Measurements from ENCODE around the gene MIPEP. TPM values are rescaled to one million over a fixed set of nuclear protein-coding genes. Genes with fewer than 3 reads are reported as not detected.
"Not testable (repeated sequence)": the region's sequence is repeated elsewhere in the genome, so short reads cannot be mapped to it uniquely, and the experiment has no call there.

MIPEP gene
- total and polyA plus RNA-seq, 10 of the 15 experiments (the other 5 are each of a cell fraction or from before 2014, with no cell fraction given): 15.6 to 56.2 (median 29.8) TPM

DNA sequence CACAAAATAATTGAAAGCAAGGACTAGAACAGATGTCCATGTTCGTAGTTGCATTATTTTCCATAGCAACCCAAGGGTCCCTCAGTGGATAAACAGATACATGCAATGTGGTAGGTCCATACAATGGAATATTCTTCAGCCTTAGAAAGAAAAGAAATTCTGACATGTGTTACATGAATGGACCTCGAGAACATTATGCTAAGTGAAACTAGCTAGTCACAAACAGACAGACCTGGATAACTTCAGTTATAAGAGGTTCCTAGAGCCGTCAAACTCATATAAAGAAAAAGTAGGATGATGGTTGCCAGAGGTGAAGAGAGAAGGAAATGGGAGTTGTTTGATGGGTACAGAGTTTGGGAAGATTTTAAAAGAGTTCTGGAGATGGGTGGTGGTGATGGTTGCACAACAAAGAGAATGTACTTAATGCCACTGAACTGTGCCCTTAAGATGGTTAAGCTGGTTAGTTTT, 8.3 kb upstream of the MIPEP start, which contains the start of gene C1QTNF9B:
Gene C1QTNF9B (minus strand): TSS at position 51 of the 468 bp plus-strand sequence.
- H3K36me3 ChIP-seq (ENCODE audit: control insufficient read depth in 2 of 2, insufficient read depth in 2 of 2, low read length in 1 of 2); H3K4me3 ChIP-seq; H4K20me1 ChIP-seq (ENCODE audit: control insufficient read depth, insufficient read depth); H3K4me1 ChIP-seq (ENCODE audit: control insufficient read depth, insufficient read depth, low read length); DNase-seq (ENCODE audit: low read depth, low spot score); intact Hi-C loops (cut with micrococcal nuclease; ENCODE audit: unreplicated experiment); BruUV-seq (replicated peaks); ATAC-seq; H3K9ac ChIP-seq (ENCODE audit: control insufficient read depth, insufficient read depth, low read length); H3K79me2 ChIP-seq (ENCODE audit: control insufficient read depth, insufficient read depth, low read length); H3K27me3 ChIP-seq (replicated peaks in 1 of 2; ENCODE audit: control insufficient read depth in 2 of 2, insufficient read depth in 2 of 2, low read length in 1 of 2); H3K4me2 ChIP-seq (ENCODE audit: control insufficient read depth, insufficient read depth); FAIRE-seq; H3K9me3 ChIP-seq (replicated peaks; ENCODE audit: control insufficient read depth, insufficient read depth, low read length); H2AFZ ChIP-seq (ENCODE audit: control insufficient read depth, low read depth, low read length); in situ Hi-C loops (cut with MboI); CTCF ChIA-PET; H3K27ac ChIP-seq (ENCODE audit: control insufficient read depth, insufficient read depth): not testable (repeated sequence)
- 2% methylated on average over 3 of the region's 3 CpGs for WGBS (ENCODE audit: insufficient coverage, insufficient replicate concordance, low lambda C conversion rate, missing lambda C conversion rate)
- RAD21 ChIA-PET (ENCODE audit: unreplicated experiment): interaction anchor here (2.2 kb wide), 1 partner anchor 9 kb away, joined by 5 read pairs; the partner anchor contains the start of gene MIPEP
- SMC1A ChIA-PET (ENCODE audit: uncharacterized antibody, unreplicated experiment): interaction anchor here (1.3 kb wide), 1 partner anchor 179 kb away, joined by 5 read pairs; no protein-coding TSS in a partner anchor
- POLR2A ChIA-PET: interaction anchor here (0.6 kb wide), 1 partner anchor 145 kb away, joined by 4 read pairs; no protein-coding TSS in a partner anchor

DNA sequence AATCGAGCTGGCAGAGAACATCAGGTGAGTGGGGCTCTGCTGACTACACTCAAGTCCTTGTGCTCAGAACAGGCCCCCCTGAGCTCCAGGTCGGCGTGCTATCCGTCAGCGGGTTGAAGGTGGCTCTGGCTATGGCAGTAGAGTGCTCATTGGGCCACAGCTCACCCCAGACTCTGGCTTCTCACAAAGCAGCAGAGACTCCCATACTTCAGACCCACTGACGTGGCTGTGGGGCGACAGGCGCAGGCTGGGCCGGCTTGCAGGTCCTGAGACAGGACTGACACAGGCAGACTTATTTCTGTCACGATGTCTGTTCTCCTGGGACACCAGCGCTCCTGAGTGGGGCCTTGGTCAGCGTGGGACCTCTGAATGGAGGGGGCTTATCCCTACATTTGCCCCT, 5.5 kb upstream of the MIPEP start:
- not testable (repeated sequence) for FAIRE-seq; BruUV-seq (replicated peaks)

DNA sequence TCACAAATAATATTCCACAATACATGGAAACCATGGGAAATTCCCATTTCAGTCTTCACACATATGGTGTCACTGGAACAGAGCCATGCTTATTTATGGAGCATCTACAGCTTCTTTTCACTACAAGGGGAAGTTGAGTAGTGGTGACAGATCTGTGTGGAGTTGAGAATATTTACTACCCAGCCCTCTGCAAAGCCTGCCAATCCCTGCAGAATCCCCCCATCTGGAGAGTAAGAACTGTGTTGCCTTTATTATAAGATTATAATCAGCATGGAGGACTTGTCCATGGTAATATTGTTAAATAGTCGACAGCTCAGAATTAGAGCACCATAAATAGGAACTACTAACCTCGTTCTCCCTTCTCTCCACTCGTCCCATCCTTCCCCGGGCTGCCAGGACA, 4.6 kb upstream of the MIPEP start:
- H3K9ac ChIP-seq (ENCODE audit: control insufficient read depth, insufficient read depth, low read length); ATAC-seq; H3K4me3 ChIP-seq; FAIRE-seq; H3K27ac ChIP-seq (ENCODE audit: control insufficient read depth, insufficient read depth); H2AFZ ChIP-seq (ENCODE audit: control insufficient read depth, low read depth, low read length); CTCF ChIA-PET; intact Hi-C loops (cut with micrococcal nuclease; ENCODE audit: unreplicated experiment); in situ Hi-C loops (cut with MboI); RAD21 ChIA-PET (ENCODE audit: unreplicated experiment); SMC1A ChIA-PET (ENCODE audit: uncharacterized antibody, unreplicated experiment); H3K9me3 ChIP-seq (replicated peaks; ENCODE audit: control insufficient read depth, insufficient read depth, low read length); H3K79me2 ChIP-seq (ENCODE audit: control insufficient read depth, insufficient read depth, low read length); H4K20me1 ChIP-seq (ENCODE audit: control insufficient read depth, insufficient read depth); POLR2A ChIA-PET; H3K4me2 ChIP-seq (ENCODE audit: control insufficient read depth, insufficient read depth); H3K4me1 ChIP-seq (ENCODE audit: control insufficient read depth, insufficient read depth, low read length); DNase-seq (ENCODE audit: low read depth, low spot score); BruUV-seq (replicated peaks); H3K36me3 ChIP-seq (ENCODE audit: control insufficient read depth in 2 of 2, insufficient read depth in 2 of 2, low read length in 1 of 2); H3K27me3 ChIP-seq (replicated peaks in 1 of 2; ENCODE audit: control insufficient read depth in 2 of 2, insufficient read depth in 2 of 2, low read length in 1 of 2): not testable (repeated sequence)
- WGBS (ENCODE audit: insufficient coverage, insufficient replicate concordance, low lambda C conversion rate, missing lambda C conversion rate): 0% methylated on average over 1 of the region's 4 CpGs

More for the DNA sequence above, 5.5 kb upstream of the MIPEP start:
- H3K27ac ChIP-seq (ENCODE audit: control insufficient read depth, insufficient read depth); ATAC-seq; SMC1A ChIA-PET (ENCODE audit: uncharacterized antibody, unreplicated experiment); H3K79me2 ChIP-seq (ENCODE audit: control insufficient read depth, insufficient read depth, low read length); RAD21 ChIA-PET (ENCODE audit: unreplicated experiment); in situ Hi-C loops (cut with MboI); H3K36me3 ChIP-seq (ENCODE audit: control insufficient read depth in 2 of 2, insufficient read depth in 2 of 2, low read length in 1 of 2); H3K9ac ChIP-seq (ENCODE audit: control insufficient read depth, insufficient read depth, low read length); H4K20me1 ChIP-seq (ENCODE audit: control insufficient read depth, insufficient read depth); H3K27me3 ChIP-seq (replicated peaks in 1 of 2; ENCODE audit: control insufficient read depth in 2 of 2, insufficient read depth in 2 of 2, low read length in 1 of 2); intact Hi-C loops (cut with micrococcal nuclease; ENCODE audit: unreplicated experiment); H3K9me3 ChIP-seq (replicated peaks; ENCODE audit: control insufficient read depth, insufficient read depth, low read length); H2AFZ ChIP-seq (ENCODE audit: control insufficient read depth, low read depth, low read length); CTCF ChIA-PET; H3K4me1 ChIP-seq (ENCODE audit: control insufficient read depth, insufficient read depth, low read length); H3K4me2 ChIP-seq (ENCODE audit: control insufficient read depth, insufficient read depth); H3K4me3 ChIP-seq; DNase-seq (ENCODE audit: low read depth, low spot score); POLR2A ChIA-PET: not testable (repeated sequence)
- WGBS (ENCODE audit: insufficient coverage, insufficient replicate concordance, low lambda C conversion rate, missing lambda C conversion rate): 56% methylated on average over 7 of the region's 12 CpGs

All from GM12878 (cell line).